H4 (cell line): Measurements from ENCODE around the gene ADGRL3. TPM values are rescaled to one million over a fixed set of nuclear protein-coding genes. Genes with fewer than 3 reads are reported as not detected.

Experiments used
- DNase-seq: peaks from one replicate; pipeline ENCODE4 v3.0.0-alpha.2; 2015; ENCODE audit warnings: low spot score
- total RNA-seq: library from RNA; depleted of rRNA; stranded (reverse); fragments of >200 nt; shearing (Covaris generic); gene quantifications from 2 replicates; pipeline ENCODE4 v1.2.3, GENCODE V29; 2014

ADGRL3 gene
- total RNA-seq, 1 experiment from 2014 or later: not detected

DNA sequence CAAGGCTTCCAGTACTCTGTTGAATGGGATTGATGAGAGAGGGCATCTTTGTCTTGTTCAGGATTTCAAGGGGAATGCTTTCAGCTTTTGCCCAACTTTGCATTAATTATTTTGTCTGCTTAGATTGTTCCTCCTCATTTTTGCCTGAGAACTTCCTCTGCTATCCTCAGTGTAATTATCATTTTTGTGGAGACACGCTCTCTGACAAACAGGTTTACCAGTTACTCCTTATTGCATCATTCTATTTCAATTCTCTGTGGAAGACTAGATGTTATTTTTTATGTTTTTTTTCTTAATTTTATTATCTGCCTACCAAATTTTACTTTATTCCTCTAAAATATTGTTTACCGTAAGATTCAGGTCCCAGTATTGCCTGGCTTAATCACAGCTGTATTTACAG lies 349.2 kb downstream of the ADGRL3 start:
- DNase-seq: no peak

DNA sequence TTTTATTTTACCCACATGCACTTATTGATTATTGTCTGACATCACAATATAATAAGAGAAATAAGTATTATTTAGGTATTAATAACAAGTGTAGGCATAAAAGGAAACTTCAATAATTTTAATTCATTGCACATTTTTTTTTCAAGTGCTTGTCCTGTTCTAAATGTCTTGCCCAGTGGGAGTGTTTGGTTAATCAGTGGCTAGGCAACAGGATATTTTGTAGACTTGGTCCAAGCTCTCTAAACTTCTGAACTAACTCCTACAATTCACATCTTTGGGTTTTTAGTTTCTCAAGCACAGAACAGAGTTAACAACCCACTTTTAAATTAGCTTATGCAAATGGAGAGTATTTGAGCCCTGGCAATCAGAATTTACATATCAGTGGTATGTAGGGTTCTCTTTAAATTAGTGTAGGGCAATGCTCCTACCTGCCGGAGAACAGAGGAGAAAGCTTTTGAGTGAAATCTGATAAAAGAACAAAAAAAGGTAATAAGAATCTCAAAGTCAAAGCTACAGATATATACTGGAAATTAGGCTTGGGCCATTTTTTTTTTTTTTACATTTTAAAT lies 353.5 kb downstream of the ADGRL3 start:
- DNase-seq: no peak

DNA sequence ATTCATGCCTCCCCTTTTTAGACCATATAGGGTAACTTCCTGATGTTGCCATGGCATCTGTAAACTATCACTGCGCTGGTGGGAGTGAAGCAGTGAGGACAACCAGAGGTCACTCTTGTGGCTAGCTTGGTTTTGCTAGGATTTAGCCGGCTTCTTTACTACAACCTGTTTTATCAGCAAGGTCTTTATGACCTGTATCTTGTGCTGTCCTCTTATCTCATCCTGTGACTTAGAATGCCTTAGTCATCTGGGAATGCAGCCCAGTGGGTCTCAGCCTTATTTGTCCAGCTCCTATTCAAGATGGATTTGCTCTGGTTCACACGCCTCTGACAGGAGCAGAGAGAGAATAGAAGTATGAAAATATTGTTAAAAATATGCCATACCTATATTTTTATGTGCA lies 355.7 kb downstream of the ADGRL3 start:
- peak; percentile 7 for DNase-seq

DNA sequence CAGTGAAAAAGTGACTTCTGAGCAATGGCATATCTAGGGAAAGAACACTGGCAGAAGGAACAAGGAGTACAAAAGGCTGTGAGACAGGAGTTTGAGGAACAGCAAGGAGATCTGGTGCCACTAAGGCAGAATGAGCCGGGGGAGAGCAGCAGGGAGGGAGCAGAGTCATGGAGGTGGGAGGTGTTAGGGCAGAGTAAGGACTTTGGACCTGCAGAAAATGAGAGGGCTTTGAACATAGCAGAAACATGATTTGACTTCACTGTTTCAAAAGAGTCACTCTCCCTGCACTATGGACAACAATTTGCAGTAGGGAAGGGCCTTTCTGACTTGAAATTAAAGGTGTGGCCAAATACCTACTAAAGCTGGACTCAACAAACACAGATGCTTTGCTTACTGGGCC lies 356.2 kb downstream of the ADGRL3 start:
- DNase-seq: no peak

DNA sequence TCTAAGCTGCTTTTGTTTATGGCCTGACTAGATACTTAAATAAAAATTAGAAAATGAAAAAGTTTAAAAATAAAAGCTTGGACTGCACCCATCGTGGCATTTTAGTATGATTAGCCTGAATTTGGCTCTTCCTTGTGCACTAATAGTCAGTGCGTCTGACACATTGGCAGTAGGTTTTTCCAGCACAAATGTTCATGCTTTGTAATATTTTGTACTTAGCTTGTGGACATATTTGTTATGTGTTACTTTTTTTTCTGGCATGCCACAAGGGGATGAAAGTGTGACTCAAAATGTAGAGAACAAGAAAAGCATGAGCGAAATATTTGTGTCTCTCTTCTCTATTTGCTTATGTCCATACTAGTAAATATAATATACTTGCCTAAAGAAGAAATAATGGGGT lies 359.3 kb downstream of the ADGRL3 start:
- no peak for DNase-seq

DNA sequence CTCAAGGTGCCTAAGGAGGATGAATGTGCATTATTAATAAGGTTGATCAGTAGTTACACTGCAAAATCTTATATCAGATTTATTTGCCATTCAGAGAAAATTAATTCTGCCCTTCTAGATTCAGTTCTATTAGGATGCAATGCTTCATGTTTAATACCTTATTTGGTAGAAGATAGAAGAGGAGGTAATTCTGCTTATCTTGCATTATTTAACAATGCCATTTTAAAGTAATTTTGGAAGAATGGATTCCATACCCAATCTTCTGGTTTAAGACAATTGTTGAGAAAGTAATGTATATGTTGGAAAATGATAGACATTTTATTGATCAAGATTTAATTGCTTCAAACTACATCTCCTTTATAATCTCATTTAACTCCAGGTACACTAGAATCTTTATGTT lies 360.9 kb downstream of the ADGRL3 start:
- DNase-seq: no peak

DNA sequence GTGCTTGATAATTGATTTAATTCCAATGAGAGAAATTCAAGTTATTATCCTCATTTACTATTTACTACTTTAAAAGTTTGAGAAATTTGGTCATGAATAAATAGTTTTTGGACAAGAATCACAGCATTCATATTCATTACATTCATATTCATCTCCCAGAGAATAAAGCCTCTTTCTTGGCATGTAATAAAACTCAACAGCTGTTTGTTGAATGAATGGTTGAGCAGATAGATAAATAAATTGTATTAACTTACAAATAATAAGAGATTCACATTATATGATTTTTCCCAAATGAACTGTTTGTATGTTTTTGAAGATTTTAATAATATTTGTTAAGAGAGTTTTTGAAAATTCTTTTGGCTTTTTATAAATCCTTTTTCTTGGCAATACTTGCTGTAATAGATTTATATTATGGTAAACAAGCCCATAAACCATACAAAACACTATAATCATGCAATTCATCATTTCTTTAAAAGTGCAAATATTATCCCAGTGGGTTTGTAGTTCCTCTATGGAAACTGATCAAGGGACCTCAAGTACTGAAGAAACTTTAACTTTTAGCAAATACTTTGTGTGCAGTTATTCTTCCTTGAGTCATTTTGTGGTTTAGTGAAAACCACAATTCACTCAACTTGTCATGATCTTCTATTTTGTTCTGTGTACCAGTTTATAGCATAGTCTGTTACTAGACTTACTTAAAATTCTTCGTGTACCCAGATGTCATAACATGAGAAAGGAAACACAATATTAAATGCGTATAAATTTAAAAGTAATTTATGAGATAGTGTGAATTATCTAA lies 371.8 kb downstream of the ADGRL3 start:
- DNase-seq: peak; percentile 47

DNA sequence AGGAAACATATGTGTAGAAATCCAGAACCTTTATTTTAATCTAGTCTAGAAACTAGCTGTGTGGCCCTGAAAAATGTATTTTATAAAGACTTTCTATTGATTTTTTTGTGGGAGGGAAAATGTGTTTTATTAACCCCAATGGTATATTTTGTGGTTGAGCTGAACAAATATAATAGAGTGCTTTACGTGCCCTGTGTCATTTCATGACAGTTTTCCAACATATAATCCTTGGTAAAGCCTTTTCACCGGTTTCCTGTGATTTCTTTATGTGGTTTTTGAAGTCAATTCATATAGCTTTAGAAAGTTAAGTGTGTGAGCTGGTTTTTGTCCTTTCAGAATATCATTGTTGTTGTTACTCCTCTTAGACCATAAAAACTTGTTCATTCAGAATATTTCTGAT lies 375.7 kb downstream of the ADGRL3 start:
- DNase-seq: no peak

DNA sequence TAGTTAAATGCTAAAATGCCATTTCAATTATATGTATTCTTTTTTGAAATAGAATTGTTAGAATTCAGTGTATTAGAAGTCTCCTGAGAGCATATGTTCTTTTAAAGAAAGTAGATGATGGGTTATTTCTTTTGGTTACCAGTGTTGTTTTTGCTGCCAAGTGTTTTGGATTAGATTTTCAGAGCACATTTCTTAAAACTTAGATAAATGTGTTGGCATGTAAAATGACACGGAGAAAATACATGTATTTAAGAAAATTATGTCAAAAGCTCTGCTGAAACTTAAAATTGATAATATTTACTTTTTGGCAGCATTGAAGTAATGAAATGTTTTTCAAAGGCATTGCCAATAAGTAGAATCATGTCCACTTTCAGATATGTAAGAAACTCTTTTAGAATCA lies 379.7 kb downstream of the ADGRL3 start:
- no peak for DNase-seq

DNA sequence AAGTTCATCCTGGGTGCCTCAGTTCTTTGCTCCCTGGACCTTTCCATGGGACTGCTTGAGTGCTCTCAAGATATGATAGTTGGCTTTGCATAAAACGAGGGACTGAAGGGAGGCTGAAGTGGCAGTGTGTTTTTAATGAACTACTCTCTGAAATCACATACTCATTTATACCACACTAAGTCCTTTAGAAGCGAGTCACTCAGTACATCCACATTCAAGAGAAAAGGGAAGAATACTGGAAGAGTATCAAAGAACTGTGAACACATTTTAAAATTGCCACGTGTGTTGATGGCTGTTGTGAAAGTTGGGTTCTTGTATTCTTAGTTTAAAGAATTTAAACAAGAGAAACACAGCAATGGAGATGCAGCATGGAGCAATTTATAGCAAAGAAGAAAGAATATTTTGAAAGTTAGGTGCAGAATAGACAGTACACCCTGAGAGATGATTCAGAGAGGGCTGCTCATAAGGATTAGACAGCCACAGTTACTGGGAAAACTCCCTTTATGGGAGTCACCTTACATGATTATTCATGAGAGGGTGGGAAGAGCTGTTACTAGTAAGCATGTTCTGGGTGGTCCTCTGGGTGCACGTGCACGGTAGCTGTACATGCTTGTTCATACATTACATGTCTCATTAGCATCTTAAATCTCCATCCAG lies 380.7 kb downstream of the ADGRL3 start:
- no peak for DNase-seq

DNA sequence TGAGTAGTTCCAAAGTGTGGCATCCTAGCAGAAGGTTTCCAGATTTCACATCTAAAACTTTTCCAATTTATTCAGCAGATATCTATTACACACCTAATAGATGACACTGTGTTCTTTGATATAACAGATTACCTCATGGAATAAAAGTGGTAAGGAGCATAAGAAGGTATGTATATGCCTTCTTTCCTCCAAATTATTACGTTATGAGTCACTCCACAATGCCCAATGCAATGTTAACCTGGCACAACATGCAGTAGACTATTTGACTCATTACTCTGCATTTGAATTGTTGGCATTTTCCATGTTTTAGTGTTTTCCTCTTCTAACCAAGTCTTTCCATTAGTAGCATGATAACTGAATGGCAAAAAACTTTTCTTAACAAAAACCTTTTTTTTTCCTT lies 383.6 kb downstream of the ADGRL3 start:
- peak; percentile 33 for DNase-seq

DNA sequence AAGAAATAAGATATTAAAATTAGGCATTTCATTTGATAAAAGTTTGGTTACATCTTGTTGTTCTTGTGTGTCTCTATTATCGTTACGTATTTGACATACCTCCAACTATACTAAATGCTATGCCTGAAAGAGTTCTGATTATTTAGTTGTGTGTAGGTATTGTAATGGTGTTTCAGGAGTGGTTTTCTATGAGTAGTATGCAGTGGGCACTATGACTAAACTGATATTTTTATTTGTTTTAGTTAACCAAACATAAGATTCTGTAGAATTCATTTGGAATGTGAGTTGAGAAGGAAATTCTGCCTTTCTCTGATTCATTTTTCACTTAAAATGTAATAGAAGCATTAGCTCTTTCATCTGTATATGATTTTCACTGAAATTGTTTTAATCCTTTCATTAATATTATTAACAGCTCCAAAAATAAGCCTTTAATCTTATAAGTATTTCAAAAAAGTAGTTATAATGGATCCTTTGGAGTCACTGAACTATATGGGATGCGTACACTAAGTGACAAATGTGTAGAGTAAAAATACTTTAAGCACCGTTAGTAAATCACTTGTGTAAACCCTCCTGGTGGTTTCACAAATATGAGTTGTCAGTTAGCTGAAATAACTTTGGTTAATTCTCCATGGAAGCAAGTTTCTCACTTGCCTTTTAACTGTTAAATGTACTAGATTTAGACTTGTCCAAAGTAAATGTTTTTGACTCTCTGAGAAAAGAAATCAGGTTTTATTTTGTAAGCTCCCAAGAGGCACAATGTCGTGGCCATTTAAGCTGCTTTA lies 388.7 kb downstream of the ADGRL3 start:
- no peak for DNase-seq

DNA sequence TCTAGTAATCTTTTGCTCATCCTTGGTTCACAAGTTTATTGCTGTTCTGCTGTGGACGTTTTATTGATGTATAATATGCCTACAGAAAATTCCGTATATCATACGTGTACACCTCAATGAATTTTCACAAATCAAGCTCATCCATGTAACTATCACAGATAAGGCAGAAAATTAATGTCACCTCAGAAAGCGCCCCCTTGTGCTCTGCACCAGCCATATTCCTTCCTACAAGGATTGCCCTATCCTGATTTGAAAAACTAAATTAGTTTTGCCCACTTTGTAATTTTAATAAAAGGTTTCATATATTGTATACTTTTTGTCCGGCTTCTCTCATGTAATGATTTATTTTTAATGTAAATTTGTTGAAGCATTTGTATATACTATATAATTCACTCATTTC lies 390.8 kb downstream of the ADGRL3 start:
- no peak for DNase-seq

DNA sequence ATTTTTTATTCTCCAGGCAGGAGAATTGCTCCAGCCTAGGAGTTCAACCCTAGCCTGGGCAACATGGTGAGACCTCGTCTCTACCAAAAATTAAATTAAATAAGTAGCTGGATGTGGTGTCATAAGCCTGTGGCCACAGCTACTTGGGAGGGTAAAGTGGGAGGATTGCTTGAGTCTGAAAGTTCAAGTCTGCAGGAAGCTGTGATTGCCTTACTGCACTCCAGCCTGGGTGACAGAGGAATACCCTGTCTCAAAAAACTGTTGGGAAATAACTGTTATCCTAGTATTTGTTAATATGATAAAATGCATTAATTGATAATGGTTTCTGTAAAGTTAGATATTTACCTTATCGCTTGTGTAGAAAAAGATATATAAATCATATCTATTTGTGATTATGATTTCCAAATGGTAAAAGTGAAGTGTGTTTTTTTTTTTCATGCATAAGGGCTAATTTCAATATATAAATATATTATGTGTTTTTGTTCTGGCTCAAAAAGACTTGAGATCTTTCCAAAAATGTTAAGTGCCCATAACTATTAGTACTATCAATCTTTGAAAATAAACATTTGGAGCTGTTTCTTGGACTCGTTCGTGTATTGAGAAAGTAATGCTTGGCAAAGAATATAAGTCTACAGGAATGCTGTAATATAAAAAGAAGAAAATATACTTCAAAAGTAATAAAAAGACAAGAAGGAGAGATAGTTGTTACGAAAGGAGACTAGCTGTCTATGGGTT lies 396.6 kb downstream of the ADGRL3 start:
- no peak for DNase-seq

DNA sequence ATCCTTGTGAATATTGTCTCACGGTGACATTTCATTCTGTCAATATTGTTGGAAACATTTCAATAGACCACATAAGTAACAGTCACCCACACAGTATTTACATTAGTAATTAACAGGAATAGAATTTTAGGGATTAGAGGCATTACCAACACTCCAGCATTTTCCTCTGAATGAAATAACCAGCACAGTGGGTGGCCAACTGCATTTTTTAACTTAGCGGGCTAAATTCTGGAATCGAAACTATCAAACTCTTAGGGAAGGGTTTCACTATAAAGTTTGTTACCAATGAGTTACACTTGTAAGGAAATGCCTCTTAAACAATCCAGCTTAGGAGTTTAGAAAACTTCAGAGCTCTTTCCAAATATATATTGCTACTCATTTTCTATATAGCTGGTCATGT lies 403.0 kb downstream of the ADGRL3 start:
- no peak for DNase-seq

DNA sequence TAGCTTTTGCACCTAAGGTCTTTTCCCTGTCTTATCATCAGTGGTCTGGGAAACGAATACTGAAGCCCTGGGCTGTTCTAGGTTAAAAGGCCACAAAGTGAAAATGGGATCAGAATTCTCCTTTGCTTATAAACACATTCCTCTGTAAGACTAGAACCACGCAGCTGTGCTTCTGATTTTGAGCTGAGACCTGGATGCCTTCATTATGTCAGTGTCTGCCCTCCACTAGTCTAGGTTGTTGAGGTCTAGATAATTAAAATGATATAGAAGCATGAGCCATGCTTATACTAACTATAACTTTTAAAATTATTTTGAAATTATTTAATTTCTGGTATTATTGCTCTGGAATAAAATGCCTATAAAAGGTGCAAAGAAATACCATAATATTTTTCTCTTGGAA lies 403.9 kb downstream of the ADGRL3 start:
- no peak for DNase-seq

DNA sequence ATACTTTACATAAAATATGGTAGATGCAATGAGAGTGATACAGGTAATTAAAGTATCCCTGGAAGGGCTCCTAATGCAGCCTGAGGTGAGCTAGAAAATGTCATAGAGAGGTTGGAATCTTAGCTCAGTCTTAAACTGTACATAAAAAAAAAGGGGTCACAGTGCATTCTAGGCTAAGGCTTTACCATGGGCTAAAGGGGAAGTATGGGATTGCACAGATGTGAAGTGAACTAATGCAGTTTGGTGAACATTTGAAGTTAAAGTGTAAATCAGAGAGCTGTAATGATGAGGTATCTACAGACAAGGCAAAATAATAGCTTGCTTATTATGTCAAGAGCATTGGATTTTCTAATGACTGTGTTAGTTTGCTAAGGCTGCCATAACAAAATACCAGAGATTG lies 405.9 kb downstream of the ADGRL3 start:
- DNase-seq: no peak

DNA sequence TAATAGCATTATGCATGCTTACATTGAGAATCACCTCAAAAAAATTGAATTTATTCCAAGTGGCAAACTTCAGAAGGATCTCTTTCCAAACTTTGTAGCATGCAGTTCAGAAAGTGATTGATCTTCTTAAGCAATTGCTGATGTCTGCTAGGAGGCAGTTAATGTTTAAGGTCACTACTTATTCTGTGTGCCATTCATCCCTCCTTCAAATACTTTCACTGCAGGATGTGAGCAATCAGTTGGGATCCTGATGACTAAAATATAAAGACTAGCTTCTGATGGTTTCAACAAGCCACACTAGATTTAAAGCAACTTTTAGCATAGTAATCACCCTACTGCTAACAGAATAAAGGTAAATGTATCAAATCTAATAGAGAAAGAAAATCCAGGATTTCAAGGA lies 414.1 kb downstream of the ADGRL3 start:
- DNase-seq: no peak

DNA sequence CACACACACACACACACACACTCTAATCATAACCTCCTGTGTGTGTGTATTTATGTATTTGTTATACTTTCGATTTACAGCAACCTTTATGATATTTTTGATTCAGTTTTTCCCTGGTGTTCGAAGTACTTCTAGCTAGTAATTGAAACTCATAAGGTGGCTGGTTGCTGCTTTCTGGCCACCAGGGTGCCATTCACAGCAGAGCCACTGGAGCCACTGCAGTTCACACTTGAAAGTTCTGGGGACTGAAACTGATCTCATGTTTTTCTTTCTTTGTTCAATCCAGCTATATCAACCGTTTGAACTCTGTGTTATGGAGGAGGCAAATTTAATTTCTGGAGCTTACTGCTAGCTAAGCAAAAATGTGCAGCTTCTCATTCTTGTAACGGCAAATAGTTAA lies 419.4 kb downstream of the ADGRL3 start:
- DNase-seq: no peak

DNA sequence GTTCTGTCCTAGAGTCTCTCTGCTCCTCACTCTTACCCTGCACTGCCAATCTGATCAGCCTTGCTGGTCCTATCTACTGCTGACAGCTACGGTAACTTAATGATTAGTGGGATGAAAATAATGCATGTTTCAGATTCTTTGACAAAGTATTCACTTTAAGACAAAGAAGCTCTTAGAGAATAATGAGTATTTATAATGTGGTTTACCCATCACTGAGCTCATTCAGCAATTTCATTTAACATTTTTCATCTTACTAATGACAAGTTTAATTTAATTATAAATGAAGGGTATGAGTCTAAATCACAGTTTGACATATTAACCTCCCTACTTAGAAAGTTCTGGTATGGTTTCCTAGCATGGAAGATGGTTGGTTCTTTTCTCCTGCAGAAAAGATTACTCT lies 428.2 kb downstream of the ADGRL3 start:
- no peak for DNase-seq

DNA sequence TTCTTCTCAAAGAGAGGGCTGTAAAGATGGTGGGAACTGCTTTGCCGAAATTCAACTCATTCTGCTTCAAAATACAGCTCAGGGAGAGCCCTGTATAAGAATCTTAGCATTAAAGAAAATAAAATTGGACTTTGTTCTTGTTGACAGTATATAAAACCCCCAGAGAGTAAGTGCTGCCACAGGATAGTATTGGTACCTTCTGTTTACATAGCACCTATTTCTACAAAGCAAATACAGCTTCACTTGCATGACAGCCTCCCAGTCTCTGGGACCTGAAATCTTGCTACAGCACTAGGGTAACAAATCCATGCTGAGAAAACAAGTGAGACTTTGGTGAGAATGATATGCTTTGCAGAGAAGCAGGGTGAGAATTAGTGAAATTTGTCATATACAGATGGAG lies 428.6 kb downstream of the ADGRL3 start:
- no peak for DNase-seq

DNA sequence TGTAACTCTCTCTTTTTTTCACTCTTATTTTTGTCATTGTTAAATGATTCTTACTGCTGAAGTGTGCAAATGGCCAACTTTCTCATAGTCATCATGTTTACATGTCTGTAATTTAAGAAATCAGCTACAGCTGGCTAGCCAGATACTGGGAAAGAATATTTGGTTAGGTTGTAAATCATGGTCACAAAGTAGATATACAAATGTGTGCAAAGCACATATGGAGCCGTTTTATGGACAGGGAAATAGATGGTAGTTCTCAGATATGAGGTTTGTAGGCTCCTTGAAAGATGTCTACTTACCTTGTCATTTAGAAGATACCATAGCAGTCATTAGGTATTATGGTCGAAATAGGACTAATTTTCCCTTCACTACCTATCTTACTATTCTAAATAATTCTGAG lies 430.4 kb downstream of the ADGRL3 start:
- no peak for DNase-seq
